OCI-LY1 (cell line): Measurements from ENCODE around the gene GPR176.

Source experiments
- H2AFZ ChIP-seq: fragments of 200-600 bp; sonication (generic), shearing (Covaris generic); 2 replicates; pipeline ENCODE4 v1.6.0; 2014; ENCODE audit warnings: antibody characterized with exemption, mild to moderate bottlenecking, low read length
- H3F3A ChIP-seq: fragments of 200-600 bp; sonication (generic), shearing (Covaris generic); 2 replicates; pipeline ENCODE4 v1.6.0; 2014; ENCODE audit warnings: mild to moderate bottlenecking, antibody characterized with exemption, low read length, moderate library complexity; ENCODE audit not compliant: insufficient read depth
- H3K27ac ChIP-seq: fragments of 200-600 bp; sonication (generic); 2 replicates; pipeline ENCODE4 v1.5.1; 2014; ENCODE audit warnings: low read length, mixed run types, mild to moderate bottlenecking, low read depth; ENCODE audit not compliant: poor library complexity, severe bottlenecking
- H3K27me3 ChIP-seq: fragments of 200-600 bp; sonication (generic); 2 replicates; pipeline ENCODE4 v1.6.0; 2014; ENCODE audit warnings: antibody characterized with exemption, mild to moderate bottlenecking, low read length, moderate library complexity; ENCODE audit not compliant: insufficient read depth
- H3K36me3 ChIP-seq: fragments of 200-600 bp; sonication (generic); 2 replicates; pipeline ENCODE4 v1.6.1; 2014; ENCODE audit warnings: mild to moderate bottlenecking, antibody characterized with exemption, low read length, moderate library complexity, mixed read lengths; ENCODE audit not compliant: insufficient read depth
- H3K4me1 ChIP-seq: fragments of 200-600 bp; sonication (generic); 2 replicates; pipeline ENCODE4 v1.5.1; 2014; ENCODE audit warnings: mild to moderate bottlenecking, low read length, moderate library complexity; ENCODE audit not compliant: insufficient read depth, severe bottlenecking
- H3K4me2 ChIP-seq: fragments of 200-600 bp; sonication (generic), shearing (Covaris generic); 2 replicates; pipeline ENCODE4 v1.6.1; 2014; ENCODE audit warnings: low read length
- H3K4me3 ChIP-seq: fragments of 200-600 bp; sonication (generic); 2 replicates; pipeline ENCODE4 v1.5.1; 2014; ENCODE audit warnings: low read length, low read depth, mild to moderate bottlenecking, mixed read lengths; ENCODE audit not compliant: poor library complexity, severe bottlenecking
- H3K79me2 ChIP-seq: fragments of 200-600 bp; shearing (Covaris generic); 2 replicates; pipeline ENCODE4 v1.6.1; 2016; ENCODE audit warnings: mixed run types, low read length, mixed read lengths; ENCODE audit not compliant: insufficient read depth
- H3K9ac ChIP-seq: fragments of 200-600 bp; sonication (generic), shearing (Covaris generic); 2 replicates; pipeline ENCODE4 v1.6.1; 2014; ENCODE audit warnings: mild to moderate bottlenecking, low read length, mixed read lengths
- H3K9me2 ChIP-seq: fragments of 200-600 bp; sonication (generic), shearing (Covaris generic); 2 replicates; pipeline ENCODE4 v1.6.1; 2014; ENCODE audit warnings: low read depth, mild to moderate bottlenecking, low read length, mixed read lengths
- H3K9me3 ChIP-seq: fragments of 200-600 bp; shearing (Covaris generic); 2 replicates; pipeline ENCODE4 v1.6.1; 2014; ENCODE audit warnings: low read length, mixed read lengths
- H4K20me1 ChIP-seq: fragments of 200-600 bp; sonication (generic), shearing (Covaris generic); 2 replicates; pipeline ENCODE4 v1.6.0; 2016; ENCODE audit warnings: mild to moderate bottlenecking, low read length; ENCODE audit not compliant: insufficient read depth
- EZH2 ChIP-seq: fragments of 200-600 bp; sonication (generic), shearing (Covaris generic); IDR thresholded peaks from 2 replicates; pipeline ENCODE4 v1.8.0; 2017; ENCODE audit warnings: borderline replicate concordance, mixed run types, mild to moderate bottlenecking, antibody characterized with exemption, low read length, moderate library complexity, mixed read lengths
- TF ChIP-seq, protein P1 (sequence below): fragments of 200-600 bp; sonication (generic), shearing (Covaris generic); IDR thresholded peaks from 2 replicates; pipeline ENCODE4 v1.5.1; 2017; ENCODE audit warnings: mild to moderate bottlenecking, antibody characterized with exemption, low read length, moderate library complexity, mixed read lengths

GPR176 gene

DNA sequence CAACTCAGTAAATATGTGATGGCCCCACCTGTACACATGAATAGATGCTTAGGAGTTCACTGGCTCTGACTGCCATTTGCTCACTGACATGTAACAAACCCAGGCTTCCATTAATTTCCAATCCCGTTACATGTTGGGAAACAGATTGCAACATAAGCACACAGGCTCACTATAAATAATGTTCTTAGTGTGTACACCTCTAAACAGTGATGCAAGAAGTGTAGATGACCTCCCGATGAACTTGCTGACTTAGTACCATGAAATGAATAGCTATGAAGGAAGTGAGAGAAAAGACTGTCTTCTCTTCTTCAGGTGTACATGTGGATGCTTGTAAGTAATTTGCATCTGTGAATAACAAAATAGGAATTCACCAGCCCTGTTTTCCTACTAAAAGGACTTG, 116.0 kb downstream of the GPR176 start:
- no peaks in the 10 kb centered on the region for H3F3A ChIP-seq
- TF ChIP-seq, protein P1, sequence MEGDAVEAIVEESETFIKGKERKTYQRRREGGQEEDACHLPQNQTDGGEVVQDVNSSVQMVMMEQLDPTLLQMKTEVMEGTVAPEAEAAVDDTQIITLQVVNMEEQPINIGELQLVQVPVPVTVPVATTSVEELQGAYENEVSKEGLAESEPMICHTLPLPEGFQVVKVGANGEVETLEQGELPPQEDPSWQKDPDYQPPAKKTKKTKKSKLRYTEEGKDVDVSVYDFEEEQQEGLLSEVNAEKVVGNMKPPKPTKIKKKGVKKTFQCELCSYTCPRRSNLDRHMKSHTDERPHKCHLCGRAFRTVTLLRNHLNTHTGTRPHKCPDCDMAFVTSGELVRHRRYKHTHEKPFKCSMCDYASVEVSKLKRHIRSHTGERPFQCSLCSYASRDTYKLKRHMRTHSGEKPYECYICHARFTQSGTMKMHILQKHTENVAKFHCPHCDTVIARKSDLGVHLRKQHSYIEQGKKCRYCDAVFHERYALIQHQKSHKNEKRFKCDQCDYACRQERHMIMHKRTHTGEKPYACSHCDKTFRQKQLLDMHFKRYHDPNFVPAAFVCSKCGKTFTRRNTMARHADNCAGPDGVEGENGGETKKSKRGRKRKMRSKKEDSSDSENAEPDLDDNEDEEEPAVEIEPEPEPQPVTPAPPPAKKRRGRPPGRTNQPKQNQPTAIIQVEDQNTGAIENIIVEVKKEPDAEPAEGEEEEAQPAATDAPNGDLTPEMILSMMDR = no peak
- TF ChIP-seq EZH2 = no peak
- H3K27me3 ChIP-seq = no peaks in the 10 kb centered on the region
- H3K27ac ChIP-seq = no peak overlapping the region
- no peaks in the 10 kb centered on the region for H3K36me3 ChIP-seq
- no peaks in the 10 kb centered on the region for H3K4me1 ChIP-seq
- H3K9me3 ChIP-seq = no peaks in the 10 kb centered on the region
- H4K20me1 ChIP-seq = no peaks in the 10 kb centered on the region
- H3K79me2 ChIP-seq = no peaks in the 10 kb centered on the region
- no peak overlapping the region for H2AFZ ChIP-seq
- no peak overlapping the region for H3K9ac ChIP-seq
- no peak overlapping the region for H3K4me2 ChIP-seq
- H3K4me3 ChIP-seq = no peak overlapping the region
- H3K9me2 ChIP-seq = no peaks in the 10 kb centered on the region

DNA sequence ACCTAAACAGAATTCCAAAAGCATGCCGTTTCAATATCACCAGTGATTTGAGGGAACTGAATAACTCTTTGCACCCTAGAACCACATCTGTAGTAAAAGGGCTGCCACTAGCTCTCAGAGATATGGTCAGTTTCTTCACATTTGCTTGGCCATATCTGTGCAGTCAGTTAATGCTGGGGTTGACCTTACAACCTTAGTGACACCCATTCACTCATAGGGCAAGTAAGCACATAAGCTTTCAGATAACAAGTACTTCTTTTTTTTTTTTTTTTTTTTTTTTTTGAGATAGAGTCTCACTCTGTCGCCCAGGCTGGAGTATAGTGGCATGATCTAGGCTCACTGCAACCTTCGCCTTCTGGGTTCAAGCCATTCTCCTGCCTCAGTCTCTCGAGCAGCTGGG, 117.0 kb downstream of the GPR176 start:
- no peaks in the 10 kb centered on the region for H3K4me1 ChIP-seq
- H3K4me2 ChIP-seq = no peak overlapping the region
- H2AFZ ChIP-seq = no peak overlapping the region
- no peak overlapping the region for H3K27ac ChIP-seq
- H3K27me3 ChIP-seq = no peaks in the 10 kb centered on the region; the same call in 1 of the 2 replicates
- H3K79me2 ChIP-seq = no peaks in the 10 kb centered on the region
- H4K20me1 ChIP-seq = no peaks in the 10 kb centered on the region
- no peak overlapping the region for H3K4me3 ChIP-seq
- no peaks in the 10 kb centered on the region for H3F3A ChIP-seq
- no peaks in the 10 kb centered on the region for H3K36me3 ChIP-seq
- no peak for TF ChIP-seq EZH2
- TF ChIP-seq, protein P1 = no peak
- no peak overlapping the region for H3K9ac ChIP-seq
- no peaks in the 10 kb centered on the region for H3K9me3 ChIP-seq
- H3K9me2 ChIP-seq = no peaks in the 10 kb centered on the region

DNA sequence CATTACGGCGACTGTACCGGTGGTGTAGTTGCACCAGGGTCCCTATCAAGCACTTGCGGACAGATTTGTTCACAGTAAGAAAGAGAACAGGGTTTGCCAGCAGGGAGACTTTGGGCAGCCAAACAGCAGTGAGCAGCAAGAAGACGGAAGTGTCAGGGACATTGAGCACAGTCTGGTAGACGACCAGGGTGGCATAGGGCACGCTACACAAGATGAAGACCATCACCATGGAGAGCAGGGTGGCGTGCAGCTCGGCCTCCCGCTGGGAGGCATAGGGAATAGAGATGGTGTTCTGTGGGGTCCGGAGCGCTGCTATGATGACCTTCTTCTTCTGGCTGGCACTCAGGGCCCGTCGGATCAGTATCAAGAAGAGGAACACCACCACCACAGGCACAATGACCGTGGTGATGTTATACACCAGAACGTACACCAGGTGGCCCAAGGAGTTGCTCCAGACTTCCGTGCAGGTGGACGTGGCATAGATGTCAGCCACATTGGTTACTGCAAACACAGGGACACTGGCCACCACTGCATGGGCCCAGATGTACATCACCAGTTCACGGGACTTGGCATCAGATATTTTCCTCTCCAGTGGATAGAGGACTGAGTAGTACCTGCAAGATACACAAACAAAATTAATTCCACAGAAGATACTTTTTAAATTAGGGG, 118.3 kb downstream of the GPR176 start:
- Histone ChIP-seq H3K27ac (no peak overlapping the region), H3K4me3 (no peak overlapping the region), H3K4me1 (peaks cover 5% of the 10 kb centered on the region), H3F3A (no peaks in the 10 kb centered on the region), H3K9me3 (no peaks in the 10 kb centered on the region), H4K20me1 (no peaks in the 10 kb centered on the region), H3K27me3 (no peaks in the 10 kb centered on the region; the same call in 1 of the 2 replicates), H3K79me2 (no peaks in the 10 kb centered on the region), H3K9me2 (no peaks in the 10 kb centered on the region), H3K36me3 (no peaks in the 10 kb centered on the region), H2AFZ (no peak overlapping the region), H3K4me2 (no peak overlapping the region), H3K9ac (no peak overlapping the region)
- TF ChIP-seq EZH2 = no peak
- TF ChIP-seq, protein P1 = peak; percentile 63
